HG02870 (cell line): ENCODE measurements around the gene RAX.

Source experiments
- ATAC-seq: cut with Tn5 transposase; IDR thresholded peaks from one replicate; pipeline ENCODE4 v1.9.1; 2021; ENCODE audit warnings: mild to moderate bottlenecking, moderate library complexity; ENCODE audit not compliant: unreplicated experiment

The RAX gene

GRCh38 chr18:59249199-59249774 is 24.0 kb downstream of the RAX start:
- peak; percentile 72 for ATAC-seq

GRCh38 chr18:59246796-59247195 is 26.5 kb downstream of the RAX start:
- ATAC-seq = no peak

- ATAC-seq = no peak
These were observed 30.3 kb downstream of the RAX start for GRCh38 chr18:59242906-59243305.

- ATAC-seq = no peak
These were observed 33.6 kb downstream of the RAX start for GRCh38 chr18:59239642-59240041.

GRCh38 chr18:59238385-59238784 is 34.9 kb downstream of the RAX start:
- no peak for ATAC-seq

- no peak for ATAC-seq
These were observed 40.2 kb downstream of the RAX start for GRCh38 chr18:59233017-59233410.

- ATAC-seq = no peak
These were observed 40.8 kb downstream of the RAX start for GRCh38 chr18:59232309-59233016.

GRCh38 chr18:59231877-59232276 is 41.4 kb downstream of the RAX start:
- no peak for ATAC-seq

GRCh38 chr18:59231114-59231513 is 42.1 kb downstream of the RAX start:
- no peak for ATAC-seq

GRCh38 chr18:59229701-59230443 is 43.4 kb downstream of the RAX start:
- no peak for ATAC-seq

GRCh38 chr18:59229191-59229590 is 44.1 kb downstream of the RAX start:
- no peak for ATAC-seq

- no peak for ATAC-seq
These were observed 44.9 kb downstream of the RAX start for GRCh38 chr18:59228351-59228750.

- ATAC-seq = no peak
These were observed 50.9 kb downstream of the RAX start for GRCh38 chr18:59222341-59222740.

GRCh38 chr18:59220784-59221765 is 52.2 kb downstream of the RAX start:
- no peak for ATAC-seq

GRCh38 chr18:59220164-59220783 is 53.0 kb downstream of the RAX start:
- ATAC-seq = no peak

- no peak for ATAC-seq
These were observed 53.5 kb downstream of the RAX start, which contains the start of gene GRP for GRCh38 chr18:59219672-59220163. Gene GRP, plus strand, starts transcription at chr18:59220158. Its CDS starts 108 bp downstream, at chr18:59220266.

GRCh38 chr18:59218018-59218417 is 55.2 kb downstream of the RAX start:
- no peak for ATAC-seq
